NCI-H128 (cell line): ENCODE measurements around the gene ALKBH6.
"Not testable (repeated sequence)": the region's sequence is repeated elsewhere in the genome, so short reads cannot be mapped to it uniquely, and the experiment has no call there.

Experiments
- DNase-seq: peaks from one replicate; lab custom pipeline; 2025; ENCODE audit not compliant: unreplicated experiment; lab: John Stamatoyannopoulos, UW

ALKBH6 gene

DNA sequence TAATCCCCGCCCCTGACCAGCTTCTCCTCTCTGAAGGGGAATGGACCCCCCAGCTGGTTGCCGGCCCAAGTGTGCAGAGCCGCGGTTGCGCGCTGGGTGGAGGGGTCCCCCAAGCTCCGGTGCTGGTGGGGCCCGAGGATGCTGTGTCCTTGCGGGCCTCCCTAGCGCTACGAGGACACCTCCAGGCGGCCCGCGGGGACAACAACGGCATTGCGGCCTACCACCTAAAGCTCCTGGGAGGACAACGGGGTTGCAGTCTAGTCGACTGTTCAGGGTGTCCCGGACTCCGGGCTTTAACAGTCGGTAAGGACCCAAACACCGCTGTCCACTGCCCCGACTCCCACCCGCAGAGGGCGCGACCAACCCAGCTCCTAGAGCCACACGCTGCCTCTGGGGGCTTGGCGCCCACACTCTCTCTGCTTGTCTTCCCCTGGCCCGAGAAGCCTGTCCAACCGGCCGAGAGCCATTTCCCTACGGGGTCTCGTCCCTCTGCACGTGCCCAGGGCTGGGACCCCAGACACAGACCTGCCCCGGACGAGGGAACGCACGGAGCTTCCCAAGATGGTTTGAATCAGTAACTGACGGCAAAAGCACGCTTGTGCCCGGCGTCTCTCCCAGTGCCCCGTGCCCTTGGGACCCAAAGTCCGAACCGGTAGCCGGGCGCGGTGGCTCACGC is 20.0 kb downstream of the ALKBH6 start:
- DNase-seq, result no peak

DNA sequence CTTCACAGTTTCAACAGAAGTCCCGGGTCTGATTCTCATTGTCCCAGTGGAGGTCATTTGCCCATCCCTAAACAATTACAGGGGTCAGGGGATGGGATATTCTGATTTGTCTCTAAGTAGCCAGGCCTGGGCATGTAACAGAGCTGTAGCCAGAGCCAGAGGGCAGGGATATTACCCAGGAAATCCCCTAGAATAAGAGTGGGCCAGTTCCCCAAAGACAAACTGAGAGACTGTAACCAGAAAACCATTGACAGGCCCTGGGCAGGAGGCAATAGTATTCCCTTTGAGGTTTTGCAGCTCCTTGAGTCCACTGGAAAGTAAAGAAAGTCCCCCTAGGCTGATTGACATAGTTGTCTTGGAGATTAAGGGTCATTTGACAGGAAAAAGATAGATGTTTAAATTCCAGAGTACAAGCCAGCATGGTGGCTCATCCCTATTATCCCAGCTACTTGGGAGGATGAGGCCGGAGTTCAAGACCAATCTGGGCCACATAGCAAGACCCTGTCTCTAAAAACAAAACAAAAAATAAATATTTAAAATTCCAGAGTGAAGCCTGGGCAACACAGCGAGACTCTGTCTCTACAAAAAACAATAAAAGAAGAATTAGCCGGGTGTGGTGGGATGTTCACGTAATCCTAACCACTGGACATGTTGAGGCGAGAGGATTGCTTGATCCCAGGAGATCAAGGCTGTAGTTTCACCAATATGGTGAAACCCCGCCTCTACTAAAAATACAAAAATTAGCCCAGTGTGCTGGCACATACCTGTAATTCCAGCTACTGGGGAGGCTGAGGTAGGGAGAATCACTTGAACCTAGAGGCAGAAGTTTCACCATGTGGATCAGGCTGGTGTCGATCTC is 20.9 kb downstream of the ALKBH6 start:
- no peak for DNase-seq

DNA sequence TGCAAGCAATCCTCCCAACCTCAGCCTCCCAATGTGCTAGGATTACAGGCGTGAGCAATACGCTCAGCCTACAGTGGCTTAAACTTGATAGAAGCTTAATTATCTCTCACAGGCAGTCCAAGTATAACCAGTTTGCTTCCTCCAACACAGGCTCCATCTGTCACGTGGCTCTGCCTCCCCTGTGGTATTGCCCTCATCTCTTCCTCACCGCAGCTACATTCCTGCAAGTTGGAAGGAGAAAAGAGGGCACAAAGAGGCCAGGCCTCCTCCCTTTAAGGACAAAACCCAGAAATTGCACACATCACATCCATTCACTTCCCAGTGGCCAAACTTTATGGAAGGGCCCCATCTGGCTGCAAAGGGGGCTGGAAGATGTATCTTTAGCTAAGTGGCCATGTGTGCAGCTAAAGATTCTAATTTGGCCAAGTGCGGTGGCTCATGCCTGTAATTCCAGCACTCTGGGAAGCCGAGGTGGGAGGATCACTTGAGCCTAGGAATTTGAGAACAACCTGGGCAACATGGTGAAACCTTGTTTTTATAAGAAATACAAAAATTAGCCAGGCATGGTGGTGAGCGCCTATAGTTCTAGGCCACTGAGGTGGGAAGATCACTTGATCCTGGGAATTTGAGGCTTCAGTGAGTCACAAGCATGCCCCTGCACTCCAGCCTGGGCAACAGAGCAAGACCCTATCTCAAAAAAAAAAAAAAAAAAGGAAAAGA is 22.1 kb downstream of the ALKBH6 start:
- no peak for DNase-seq

DNA sequence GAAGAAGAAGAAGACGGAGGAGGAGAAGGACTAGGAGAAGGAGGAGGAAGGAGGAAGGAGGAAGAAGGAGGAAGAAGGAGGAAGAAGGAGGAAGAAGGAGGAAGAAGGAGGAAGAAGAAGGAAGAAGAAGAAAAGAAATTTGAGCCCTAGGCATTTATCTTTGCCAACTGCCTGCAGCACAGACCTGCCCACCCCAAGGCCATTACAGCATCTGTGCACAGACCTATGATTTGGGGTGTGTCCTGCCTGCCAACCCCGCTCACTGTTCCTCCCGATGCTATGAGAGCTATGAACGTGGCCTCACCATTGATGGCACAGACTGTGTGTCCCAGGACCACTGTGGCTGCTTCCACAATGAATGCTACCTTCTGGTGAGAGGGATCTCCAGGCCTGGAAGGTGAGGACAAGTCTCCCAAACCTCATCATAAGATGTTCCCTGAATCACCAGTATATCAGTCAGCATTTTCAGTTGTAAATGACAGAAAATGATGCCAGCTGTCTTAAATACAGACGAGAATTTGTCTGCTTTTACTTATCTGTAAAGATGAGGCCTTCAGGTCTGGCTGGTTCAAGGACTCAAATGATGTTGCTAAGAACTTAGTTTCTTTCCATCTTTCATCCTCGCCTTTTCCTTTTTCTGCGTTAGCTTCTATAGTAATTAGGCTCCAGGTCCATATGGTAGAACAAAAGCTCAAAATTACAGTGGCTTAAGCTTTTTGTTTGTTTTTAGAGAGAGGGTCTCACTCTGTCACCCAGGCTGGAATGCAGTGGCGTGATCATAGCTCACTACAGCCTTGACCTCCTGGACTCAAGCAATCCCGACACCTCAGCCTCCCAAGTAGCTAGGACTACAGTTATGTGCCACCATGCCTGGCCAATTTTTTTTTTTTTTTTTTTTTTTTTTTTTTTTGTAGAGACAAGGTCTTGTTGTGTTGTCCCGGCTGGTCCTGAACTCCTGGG is 23.0 kb downstream of the ALKBH6 start:
- DNase-seq, result no peak

DNA sequence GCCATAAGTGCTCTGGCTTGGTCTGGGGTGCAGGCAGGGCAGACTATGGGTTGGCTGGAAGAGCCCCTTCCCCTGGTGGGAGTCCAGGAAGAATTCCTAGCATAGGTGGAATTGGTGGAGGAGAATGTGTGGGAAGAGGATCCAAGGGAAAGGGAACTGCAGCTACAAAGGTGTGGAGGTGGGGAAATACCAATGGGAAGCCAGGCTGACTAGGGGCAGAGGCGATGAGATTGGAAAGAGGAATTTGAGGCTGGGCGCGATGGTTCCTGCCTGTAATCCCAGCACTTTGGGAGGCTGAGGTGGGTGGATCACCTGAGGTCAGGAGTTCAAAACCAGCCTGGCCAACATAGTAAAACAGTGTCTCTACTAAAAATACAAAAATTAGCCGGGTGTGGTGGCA is 23.9 kb downstream of the ALKBH6 start:
- DNase-seq, result no peak

DNA sequence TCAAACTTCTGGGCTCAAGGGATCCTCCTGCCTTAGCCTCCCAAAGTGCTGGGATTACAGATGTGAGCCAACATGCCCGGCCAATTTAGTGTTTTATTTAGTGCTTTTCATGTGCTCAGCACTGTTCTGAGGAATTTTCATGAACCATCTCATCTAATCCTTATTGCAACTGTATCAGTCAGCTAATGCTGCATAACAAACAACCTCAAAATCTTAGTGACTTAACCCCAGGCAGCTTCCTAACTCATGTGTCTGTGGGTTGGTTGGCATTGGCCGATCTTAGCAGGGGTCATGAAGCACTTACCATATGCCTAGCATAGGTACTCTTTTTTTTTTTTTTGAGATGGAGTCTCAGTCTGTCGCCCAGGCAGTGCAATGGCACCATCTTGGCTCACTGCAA is 25.2 kb downstream of the ALKBH6 start:
- DNase-seq, result no peak

DNA sequence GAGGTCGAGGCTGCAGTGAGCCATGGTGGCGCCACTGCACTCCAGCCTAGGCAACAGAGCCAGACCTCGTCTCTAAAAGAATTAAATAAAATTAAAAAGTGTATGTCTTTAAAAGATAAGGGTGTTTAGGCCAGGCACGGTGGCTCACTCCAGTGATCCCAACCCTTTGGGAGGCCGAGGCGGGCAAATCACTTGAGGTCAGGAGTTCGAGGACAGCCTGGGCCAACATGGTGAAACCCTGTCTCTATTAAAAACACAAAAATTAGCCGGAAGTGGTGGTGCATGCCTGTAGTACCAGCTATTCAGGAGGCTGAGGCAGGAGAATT is 26.5 kb downstream of the ALKBH6 start:
- no peak for DNase-seq

DNA sequence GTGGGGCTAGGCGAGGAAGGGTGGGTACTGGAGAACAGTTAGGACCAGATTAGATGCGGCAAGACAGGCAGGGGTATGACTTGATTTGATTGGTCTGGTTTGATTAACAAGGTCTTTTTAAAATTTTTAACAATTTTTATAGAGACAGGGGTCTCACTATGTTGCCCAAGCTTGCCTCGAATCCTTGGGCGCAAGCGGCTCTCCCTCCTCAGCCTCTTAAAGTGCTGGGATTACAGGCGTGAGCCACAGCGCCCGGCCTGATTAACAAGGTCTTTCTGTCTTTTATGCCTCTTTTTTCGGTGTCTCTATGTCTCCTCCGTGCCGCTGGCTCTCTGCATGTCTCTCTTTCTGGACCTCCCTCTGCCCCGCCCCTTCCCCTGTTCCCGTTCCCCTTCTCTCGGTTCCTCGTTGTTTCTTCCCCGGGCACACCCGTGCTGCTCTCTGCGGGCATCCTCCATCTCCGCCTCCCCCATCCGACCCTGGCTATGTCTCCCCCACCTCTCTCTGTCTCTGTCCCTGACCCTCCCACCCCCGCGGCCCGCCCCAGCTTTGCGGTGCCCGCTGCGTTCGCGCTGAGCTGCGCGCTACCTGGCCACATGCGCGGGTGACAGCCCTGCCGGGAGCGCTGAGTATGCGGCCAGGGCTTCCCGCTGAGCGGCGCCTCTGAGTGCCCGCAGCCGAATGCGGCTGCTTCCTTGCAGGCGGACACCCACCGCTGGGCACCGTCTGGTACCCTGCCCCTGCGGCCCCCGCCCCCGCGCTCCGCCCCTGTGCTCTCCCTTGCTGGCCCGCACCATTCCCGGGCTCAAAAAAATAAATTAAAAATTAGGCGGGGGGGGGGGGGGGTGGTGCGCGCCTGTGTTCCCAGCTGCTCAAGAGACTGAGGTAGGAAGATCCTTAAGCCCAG is 27.1 kb downstream of the ALKBH6 start:
- DNase-seq, result no peak

DNA sequence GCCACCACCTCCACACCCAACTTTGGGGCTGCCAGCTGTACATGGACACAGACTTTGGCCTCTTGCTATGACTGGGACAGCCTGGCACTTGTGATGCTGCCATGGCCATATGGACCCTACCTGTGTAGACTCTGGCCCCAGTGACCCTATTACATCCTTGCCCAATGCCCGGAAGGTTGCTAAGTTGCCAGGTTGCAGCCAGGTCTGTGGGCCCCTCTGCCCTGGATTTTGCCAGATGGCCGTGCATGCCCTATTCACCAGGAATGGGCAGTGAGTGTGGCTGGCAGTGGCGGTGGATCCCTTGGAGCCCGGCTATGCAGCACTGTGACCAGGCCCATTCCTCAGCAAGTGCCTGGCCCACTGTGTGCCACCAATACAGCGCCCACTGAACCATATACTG is 27.9 kb downstream of the ALKBH6 start:
- no peak for DNase-seq

DNA sequence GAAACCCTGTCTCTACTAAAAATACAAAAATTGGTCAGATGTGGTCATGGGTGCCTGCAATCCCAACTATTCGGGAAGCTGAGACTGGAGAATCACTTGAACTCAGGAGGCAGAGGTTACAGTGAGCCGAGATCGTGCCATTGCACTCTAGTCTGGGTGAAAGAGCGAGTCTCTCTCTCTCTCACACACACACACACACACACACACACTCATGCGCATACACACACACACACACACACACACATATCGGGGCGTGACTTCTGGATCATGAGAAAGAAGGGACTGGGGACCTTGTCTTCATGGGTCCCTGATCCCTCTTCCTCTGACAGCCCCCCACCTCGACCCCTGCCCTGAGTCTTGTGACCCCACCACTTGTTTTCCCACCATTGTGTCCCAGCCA is 30.8 kb downstream of the ALKBH6 start:
- DNase-seq, result no peak

DNA sequence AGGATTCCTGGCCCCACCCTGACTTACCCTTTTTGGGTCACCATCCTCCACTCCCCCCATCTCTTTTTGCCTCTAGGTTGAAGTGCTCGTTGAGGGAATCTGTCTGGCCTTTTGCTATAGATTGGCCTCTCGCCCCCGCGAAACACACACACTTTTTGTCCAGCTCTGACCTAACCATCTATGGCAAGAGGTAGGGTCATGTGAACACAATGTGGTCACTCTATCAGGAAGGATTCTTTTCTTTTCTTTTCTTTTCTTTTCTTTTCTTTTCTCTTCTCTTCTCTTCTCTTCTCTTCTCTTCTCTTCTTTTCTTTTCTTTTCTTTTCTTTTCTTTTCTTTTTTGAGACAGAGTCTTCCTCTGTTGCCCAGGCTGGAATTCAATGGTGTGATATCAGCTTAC is 33.0 kb downstream of the ALKBH6 start:
- not testable (repeated sequence) for DNase-seq

DNA sequence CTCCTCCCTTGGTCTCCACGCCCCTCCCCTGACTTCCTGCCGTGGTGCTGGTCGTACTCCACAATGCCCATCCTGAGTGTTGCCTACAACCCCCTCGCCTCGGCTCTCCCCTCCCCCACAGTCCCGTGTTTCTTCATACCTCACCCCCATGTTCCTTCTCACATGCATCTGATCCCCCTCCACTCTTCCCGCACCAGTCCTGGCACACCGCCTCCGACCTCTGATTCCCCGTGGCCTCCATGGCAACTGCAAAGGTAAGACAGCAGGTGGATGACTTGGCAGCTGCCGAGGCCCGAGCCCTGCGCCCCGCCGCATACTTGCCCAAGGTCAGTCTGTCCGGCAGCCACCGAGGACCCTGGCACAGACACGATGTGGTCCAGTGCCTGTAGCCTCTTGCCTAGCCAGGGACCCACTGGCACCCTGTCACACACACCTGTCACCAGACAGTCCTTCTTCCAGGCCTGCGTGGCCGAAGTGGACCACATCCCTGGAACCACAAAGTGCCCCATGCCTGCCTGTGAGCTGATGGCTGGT is 35.1 kb downstream of the ALKBH6 start:
- DNase-seq, result no peak

DNA sequence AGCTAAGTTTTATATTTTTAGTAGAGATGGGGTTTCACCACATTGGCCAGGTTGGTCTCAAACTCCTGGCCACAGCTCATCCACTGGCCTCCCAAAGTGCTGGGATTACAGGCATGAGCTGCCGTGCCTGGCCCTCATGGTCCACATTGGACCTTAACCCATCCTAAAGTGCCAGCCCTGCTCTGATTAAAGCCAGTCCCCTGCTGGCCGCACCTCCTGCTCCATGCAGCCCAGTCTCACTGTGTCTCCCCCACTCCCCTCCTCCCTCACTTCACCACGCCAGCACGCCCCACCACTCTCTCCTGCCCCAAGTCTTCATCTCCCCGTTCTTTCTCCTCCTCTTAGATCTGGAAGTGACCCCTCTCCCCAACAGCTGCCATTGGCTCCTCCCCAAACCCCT is 35.7 kb downstream of the ALKBH6 start:
- no peak for DNase-seq

DNA sequence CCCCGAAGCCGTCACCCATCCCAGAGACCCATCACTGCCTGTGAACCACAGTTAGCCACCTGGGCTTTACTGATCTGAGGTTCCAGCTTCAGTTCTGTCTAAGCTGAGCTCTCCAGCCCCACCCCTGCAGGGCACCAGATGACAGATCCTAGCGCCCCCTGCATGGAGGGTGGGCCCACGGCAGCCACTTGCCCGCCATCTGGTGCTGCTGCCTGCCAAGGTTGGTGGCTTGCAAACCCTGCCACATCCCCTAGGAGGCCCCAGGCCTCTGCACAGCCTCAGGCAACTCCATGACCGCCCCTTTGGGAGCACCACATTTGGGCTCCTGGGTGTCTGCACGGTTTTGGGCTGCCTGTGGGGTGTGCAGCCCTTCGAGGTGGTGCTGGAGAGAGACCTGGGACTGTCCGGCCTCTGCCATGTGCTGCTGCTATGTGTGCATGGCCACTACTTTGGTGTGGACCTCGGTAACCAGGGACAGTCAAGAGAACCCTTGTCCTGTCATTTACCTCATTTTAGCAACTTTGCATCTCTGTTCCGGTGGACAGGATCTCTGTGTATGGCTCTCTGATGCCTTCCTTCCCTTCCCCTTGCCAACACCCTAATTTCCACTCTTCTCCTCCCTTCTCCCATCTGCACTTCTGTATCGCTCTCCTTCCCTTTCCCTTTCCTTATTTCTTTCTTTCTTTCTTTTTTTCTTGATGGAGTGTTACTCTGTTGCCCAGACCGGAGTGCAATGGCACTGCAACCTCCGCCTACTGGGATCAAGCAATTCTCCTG is 36.4 kb downstream of the ALKBH6 start:
- DNase-seq, result no peak

DNA sequence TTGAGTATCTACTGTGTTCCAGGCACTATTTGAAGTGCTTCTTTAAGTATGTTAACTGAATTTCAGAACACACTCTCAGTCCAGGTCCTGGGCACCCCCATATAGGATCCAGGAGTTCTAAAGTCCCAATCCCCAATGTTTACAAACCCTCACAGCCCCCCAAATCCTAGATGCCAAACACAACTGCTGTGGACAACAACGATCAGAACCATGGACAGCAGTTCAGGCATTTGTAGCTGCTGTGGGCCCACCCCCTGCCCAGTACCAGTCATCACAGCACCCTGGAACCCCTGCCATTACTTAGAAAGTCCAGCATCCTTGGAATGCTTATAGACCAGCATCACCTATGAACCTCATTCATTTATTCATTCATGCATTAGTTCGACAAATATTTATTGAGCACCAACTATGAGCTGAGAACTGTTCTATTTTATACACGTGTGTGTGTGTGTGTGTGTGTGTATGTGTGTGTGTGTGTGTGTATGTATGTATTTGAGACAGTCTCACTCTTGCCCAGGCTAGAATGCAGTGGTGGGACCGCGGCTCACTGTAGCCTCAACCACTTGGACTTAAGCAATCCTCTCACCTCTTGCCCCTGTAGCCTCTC is 38.3 kb downstream of the ALKBH6 start:
- DNase-seq, result no peak

DNA sequence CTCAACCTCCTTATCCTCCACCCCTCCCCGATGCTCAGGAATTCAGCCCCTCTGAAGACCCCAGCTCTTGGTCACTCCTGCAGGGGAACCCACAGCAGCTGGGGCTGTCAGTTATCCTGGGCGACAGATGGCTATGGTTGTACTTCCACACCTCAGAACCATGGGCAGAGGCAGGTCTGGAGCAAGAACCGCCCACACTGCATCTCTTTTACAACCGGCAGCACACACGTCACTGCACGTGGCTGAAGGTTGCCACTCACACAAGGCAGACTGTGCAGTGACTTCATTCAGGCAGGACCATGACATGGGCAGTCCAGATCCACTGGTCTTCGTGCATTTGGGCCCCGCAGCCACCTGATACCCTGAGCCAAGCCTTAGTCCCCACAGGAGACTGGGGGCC is 40.5 kb downstream of the ALKBH6 start:
- DNase-seq, result no peak

DNA sequence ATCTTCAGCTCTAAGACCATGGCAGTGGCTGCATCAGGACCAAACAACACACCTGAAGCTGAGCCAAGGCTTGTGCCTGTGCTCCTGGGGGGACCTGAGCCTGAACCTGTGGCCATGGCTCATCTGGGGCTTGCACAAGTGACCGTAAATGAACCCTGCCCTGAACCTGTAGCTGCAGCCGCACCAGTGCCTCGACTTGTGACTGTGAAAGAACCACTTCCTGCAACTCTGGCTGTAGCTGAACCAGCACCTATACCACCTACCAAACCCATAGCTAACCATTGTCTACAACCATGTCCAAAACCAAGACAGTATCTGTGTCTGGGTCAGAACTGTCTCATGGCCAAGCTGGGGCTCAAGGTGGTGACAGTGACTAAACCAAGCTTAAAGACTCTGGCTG is 47.2 kb downstream of the ALKBH6 start:
- no peak for DNase-seq

DNA sequence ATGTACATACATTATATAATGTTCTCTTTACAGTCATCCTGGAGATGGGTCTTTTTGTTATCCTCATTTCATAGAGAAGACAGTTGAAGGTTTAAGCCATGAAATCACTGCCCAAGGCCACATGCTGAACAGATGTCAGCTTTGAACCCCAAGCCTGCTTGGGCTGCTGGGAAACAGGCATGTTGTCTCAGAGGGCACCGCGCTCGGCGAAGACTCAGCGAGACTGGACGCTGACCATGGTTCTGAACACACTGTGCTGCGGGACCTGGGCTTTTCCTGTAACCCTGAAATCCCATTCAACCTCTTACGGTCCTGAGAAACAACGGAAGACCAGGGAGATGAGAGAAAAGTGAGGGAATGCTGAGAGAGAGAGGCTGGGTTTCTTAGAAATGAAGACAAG is 50.5 kb downstream of the ALKBH6 start:
- no peak for DNase-seq
